Measurements from ENCODE around the gene UBTD2.
"Not testable (repeated sequence)": the region's sequence is repeated elsewhere in the genome, so short reads cannot be mapped to it uniquely, and the experiment has no call there.

Gene UBTD2

DNA sequence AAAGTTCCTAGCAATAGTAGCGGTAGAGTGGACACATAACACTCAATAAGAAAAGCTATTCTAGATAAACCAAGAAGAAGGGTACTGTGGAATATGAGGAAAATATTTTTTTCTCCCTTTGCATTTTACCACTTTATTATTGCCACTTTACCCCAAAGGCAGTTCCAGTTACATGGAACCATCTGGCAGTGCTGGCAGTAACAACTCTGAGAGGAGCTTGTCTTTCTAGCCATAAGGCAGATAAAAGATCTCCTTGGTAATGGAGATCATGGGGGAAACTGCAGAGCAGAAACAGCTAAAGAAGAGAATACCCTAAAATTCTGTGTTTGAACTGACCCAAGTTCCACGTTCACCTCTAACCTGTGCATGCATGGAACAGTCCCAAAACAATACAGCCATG lies 38.5 kb downstream of the UBTD2 start:
- DNase-seq, result no peak

DNA sequence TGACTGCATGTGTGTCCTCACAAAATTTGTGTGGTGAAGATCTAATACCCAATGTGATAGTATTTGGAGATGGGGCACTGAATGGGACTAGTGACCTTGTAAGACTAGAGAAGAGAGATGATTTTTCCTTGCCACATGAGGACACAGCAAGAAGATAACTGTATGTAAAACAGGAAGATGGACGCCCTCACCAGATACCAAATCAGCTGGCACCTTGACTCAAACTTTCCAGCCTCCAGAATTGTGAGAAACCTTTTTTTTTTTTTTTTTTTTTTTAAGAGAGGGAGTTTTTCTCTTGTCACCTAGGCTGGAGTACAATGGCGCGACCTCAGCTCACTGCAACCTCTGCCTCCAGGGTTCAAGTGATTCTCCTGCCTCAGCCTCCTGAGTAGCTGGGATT lies 40.3 kb downstream of the UBTD2 start:
- peak; percentile 17 for DNase-seq

- DNase-seq, result no peak
These were observed 45.2 kb downstream of the UBTD2 start for GRCh38 chr5:172238334-172238733.

- no peak for DNase-seq
These were observed 47.5 kb downstream of the UBTD2 start for GRCh38 chr5:172235827-172236736.

GRCh38 chr5:172235132-172235780 lies 48.3 kb downstream of the UBTD2 start:
- DNase-seq, result no peak

GRCh38 chr5:172234031-172234430 lies 49.5 kb downstream of the UBTD2 start:
- no peak for DNase-seq

DNA sequence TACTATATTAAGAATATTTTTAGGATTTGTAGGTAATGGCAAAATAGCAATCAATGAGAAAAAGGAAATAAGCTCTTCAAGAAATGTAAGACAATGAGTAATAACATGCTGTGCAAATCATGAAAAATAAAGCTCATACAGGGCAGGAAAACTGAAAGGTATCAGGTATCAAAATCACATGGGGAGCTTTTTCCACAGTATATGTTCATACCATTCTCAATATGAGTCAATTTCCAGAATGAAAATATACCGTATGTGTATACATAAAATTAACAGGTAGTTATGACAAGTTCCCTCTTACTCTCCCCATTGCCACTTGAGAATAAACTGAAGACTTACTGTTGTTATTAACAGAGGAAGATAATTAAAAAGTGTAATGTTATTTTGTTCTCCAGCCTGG lies 53.7 kb downstream of the UBTD2 start:
- DNase-seq, result no peak

DNA sequence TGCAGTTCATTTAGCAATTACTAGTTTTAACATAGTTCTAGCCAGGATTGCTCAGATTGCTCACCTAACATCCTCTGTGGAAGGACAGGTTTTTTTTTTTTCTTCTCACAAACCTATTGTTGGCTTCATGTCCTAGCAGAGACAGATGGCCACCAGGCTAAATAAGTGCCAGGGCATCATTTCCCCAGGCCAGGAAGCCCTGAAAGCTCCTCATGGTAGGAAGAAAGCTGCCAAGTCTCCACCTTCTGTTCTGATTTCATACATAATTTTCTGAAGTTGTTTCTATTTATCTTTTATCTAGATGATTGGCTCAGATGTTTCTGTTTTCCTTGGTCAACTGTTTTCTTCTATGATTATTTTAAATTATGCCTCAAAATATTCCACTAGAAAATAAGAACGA lies 58.6 kb downstream of the UBTD2 start:
- no peak for DNase-seq

GRCh38 chr5:172223901-172224873 lies 59.4 kb downstream of the UBTD2 start:
- DNase-seq, result peak; percentile 72

GRCh38 chr5:172219296-172219695 lies 64.3 kb downstream of the UBTD2 start:
- DNase-seq, result no peak

- DNase-seq, result no peak
These were observed 67.2 kb downstream of the UBTD2 start for GRCh38 chr5:172216345-172216744.

- DNase-seq, result no peak
These were observed 70.4 kb downstream of the UBTD2 start for GRCh38 chr5:172213126-172213525.

- no peak for DNase-seq
These were observed 71.9 kb downstream of the UBTD2 start for GRCh38 chr5:172211676-172212075.

GRCh38 chr5:172209714-172210113 lies 73.8 kb downstream of the UBTD2 start:
- DNase-seq, result no peak

GRCh38 chr5:172207511-172207910 lies 76.1 kb downstream of the UBTD2 start:
- DNase-seq, result no peak

GRCh38 chr5:172205984-172206383 lies 77.6 kb downstream of the UBTD2 start:
- not testable (repeated sequence) for DNase-seq

- DNase-seq, result no peak
These were observed 83.1 kb downstream of the UBTD2 start for GRCh38 chr5:172200476-172200875.

DNA sequence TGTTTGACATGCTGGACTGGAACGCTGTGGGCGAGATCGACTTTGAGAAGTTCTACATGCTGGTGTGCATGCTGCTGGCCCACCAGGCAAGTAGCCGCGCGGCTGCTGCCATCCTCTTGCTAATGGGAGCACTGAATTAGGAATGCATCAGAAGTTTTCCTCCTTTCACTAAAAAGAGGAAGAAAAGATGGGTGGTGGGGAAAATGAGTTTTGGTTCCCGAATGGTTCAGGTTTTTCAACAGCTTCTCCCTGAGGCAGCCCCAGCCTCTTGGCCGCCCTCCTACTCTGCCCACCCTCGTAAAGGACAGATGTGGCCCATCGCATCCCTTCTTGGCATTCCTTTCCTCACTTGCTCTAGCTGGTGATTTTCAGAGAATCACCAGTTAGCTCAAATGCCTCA lies 84.1 kb downstream of the UBTD2 start:
- no peak for DNase-seq

DNA sequence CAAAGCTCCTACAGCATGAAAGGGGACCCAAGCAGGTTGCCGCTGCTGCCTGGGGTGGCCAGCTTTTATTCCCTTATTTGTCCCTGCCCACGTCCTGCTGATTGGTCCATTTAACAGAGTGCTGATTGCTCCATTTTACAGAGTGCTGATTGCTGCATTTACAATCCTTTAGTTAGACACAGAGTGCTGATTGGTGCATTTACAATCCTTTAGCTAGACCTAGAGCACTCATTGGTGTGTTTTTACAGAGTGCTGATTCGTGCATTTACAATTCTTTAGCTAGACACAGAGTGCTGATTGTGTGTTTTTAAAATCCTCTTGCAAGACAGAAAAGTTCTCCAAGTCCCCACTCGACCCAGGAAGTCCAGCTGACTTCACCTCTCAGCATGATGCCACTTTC lies 85.8 kb downstream of the UBTD2 start:
- DNase-seq, result not testable (repeated sequence)

GRCh38 chr5:172194985-172195774 lies 88.4 kb downstream of the UBTD2 start:
- DNase-seq, result no peak

DNA sequence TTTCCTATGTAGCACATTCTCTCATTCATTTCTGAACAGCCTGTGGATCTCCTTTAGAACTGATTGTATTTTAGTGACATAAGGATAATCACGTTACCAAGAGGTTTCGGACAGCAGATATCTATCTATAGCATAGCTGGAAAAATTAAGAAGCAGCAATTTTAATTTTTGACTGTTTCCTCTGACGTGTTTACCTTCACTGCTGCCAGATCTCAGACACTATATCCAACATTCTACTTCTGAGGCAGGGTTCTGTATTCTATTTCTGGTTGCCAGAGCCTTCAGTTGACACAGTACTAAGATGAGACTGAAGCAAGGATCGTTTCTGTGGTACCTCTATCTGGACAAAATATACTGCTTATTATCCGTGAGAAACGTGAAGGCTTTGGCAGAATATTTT lies 89.7 kb downstream of the UBTD2 start, which contains the start of gene EFCAB9:
Gene EFCAB9, plus strand, starts transcription at position 301 of the 400 bp plus-strand sequence. Its CDS starts 1 bp downstream, at position 302.
- no peak for DNase-seq

GRCh38 chr5:172189693-172190296 lies 93.8 kb downstream of the UBTD2 start:
- no peak for DNase-seq

Data from stimulated activated CD4-positive, alpha-beta T cell treated with anti-CD3 and anti-CD28 coated beads, Interleukin-4, amount 100 ng/mL, for 24 hours (primary cell).